ENCODE results near the gene CHMP6.

- TF ChIP-seq CTCF (IDR thresholded peaks at IDR 0.05): no peak
- TF ChIP-seq EP300 (IDR thresholded peaks at IDR 0.05): no peak
- TF ChIP-seq POLR2A (IDR thresholded peaks at IDR 0.05): no peak
These were observed 41.2 kb downstream of the CHMP6 start for GRCh38 chr17:81032641-81033480.

Data from tibial nerve (tissue), 4 donors.